ENCODE results near the gene RHNO1.

DNA sequence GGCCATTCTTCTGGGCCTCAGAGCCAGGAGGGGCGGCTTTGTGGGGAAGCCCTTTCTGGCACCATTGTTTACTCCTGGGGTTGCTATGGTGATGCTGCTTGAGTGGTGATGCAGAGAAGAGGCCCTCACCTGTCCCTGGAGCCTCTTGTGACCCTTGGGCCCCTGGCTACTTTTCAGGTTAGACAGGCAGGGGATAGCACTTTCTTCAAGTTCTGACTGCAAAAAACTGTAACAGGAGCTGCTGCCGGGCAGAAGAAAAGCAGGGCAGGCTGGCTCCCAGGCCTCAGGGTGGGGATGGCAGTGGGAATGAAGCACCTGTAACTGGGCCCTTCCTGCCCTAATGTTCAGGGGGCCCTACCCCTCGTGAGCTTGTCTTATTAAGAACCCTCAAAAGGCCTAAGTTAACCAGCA is 20.0 kb upstream of the RHNO1 start, which contains the start of gene TEX52:
- TF ChIP-seq, protein P1, sequence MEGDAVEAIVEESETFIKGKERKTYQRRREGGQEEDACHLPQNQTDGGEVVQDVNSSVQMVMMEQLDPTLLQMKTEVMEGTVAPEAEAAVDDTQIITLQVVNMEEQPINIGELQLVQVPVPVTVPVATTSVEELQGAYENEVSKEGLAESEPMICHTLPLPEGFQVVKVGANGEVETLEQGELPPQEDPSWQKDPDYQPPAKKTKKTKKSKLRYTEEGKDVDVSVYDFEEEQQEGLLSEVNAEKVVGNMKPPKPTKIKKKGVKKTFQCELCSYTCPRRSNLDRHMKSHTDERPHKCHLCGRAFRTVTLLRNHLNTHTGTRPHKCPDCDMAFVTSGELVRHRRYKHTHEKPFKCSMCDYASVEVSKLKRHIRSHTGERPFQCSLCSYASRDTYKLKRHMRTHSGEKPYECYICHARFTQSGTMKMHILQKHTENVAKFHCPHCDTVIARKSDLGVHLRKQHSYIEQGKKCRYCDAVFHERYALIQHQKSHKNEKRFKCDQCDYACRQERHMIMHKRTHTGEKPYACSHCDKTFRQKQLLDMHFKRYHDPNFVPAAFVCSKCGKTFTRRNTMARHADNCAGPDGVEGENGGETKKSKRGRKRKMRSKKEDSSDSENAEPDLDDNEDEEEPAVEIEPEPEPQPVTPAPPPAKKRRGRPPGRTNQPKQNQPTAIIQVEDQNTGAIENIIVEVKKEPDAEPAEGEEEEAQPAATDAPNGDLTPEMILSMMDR (IDR thresholded peaks at IDR 0.05; ENCODE audit: low read length), result no peak
- no peak for TF ChIP-seq EZH2phosphoT487 (IDR thresholded peaks at IDR 0.05; ENCODE audit: low read length)
